Endodermal cell (in vitro differentiated cells): ENCODE data around the gene KCNH5. TPM values are rescaled to one million over a fixed set of nuclear protein-coding genes. Genes with fewer than 3 reads are reported as not detected.

Experiments used
- DNase-seq: peaks from one replicate; pipeline ENCODE4 v3.0.0-alpha.2; 2017
- H3K27ac ChIP-seq: 2 replicates; pipeline ENCODE4 v1.5.1; 2013; ENCODE audit warnings: mild to moderate bottlenecking, low read depth, low read length, moderate library complexity
- H3K27me3 ChIP-seq: 2 replicates; pipeline ENCODE4 v1.6.1; 2013; ENCODE audit warnings: mild to moderate bottlenecking, low read length, moderate library complexity; ENCODE audit not compliant: insufficient read depth, control insufficient read depth, poor library complexity, severe bottlenecking
- H3K36me3 ChIP-seq: 2 replicates; pipeline ENCODE4 v1.7.0; 2013; ENCODE audit warnings: mild to moderate bottlenecking, low read length, moderate library complexity; ENCODE audit not compliant: control insufficient read depth, insufficient read depth
- H3K4me1 ChIP-seq: one replicate; pipeline ENCODE4 v1.7.0; 2013; ENCODE audit warnings: low read length; ENCODE audit not compliant: control insufficient read depth, insufficient read depth
- H3K4me3 ChIP-seq: 2 replicates; pipeline ENCODE4 v1.5.1; 2013; ENCODE audit warnings: mild to moderate bottlenecking, low read length, moderate library complexity
- H3K9ac ChIP-seq: 2 replicates; pipeline ENCODE4 v1.6.1; 2013; ENCODE audit warnings: mild to moderate bottlenecking, low read length, moderate library complexity; ENCODE audit not compliant: poor library complexity, severe bottlenecking; ENCODE audit errors: extremely low read depth
- H3K9me3 ChIP-seq: 2 replicates; pipeline ENCODE4 v1.6.1; 2013; ENCODE audit warnings: mild to moderate bottlenecking, low read length, moderate library complexity; ENCODE audit not compliant: control insufficient read depth
- H3K27ac Mint-ChIP-seq: 2 replicates; pipeline ENCODE4 v1.8.0; 2020; ENCODE audit warnings: mixed read lengths
- H3K27me3 Mint-ChIP-seq: 2 replicates; pipeline ENCODE4 v1.8.0; 2021; ENCODE audit warnings: mild to moderate bottlenecking, mixed read lengths; ENCODE audit not compliant: insufficient read depth
- H3K36me3 Mint-ChIP-seq: 2 replicates; pipeline ENCODE4 v1.8.0; 2020; ENCODE audit warnings: low read depth, mixed read lengths
- H3K4me1 Mint-ChIP-seq: 2 replicates; pipeline ENCODE4 v1.8.0; 2020; ENCODE audit warnings: mixed read lengths
- H3K4me3 Mint-ChIP-seq: 2 replicates; pipeline ENCODE4 v1.8.0; 2020; ENCODE audit warnings: mild to moderate bottlenecking, moderate library complexity, mixed read lengths
- H3K9me3 Mint-ChIP-seq: 2 replicates; pipeline ENCODE4 v1.8.0; 2020; ENCODE audit warnings: mild to moderate bottlenecking, mixed read lengths
- WGBS, 2 experiments: methylation state at CpG; one replicate each; pipeline versions ENCODE4 v1.1.5 to v1.1.7; 2013; ENCODE audit warnings: missing lambda C conversion rate in 2 of 2, mixed read lengths in 1 of 2; ENCODE audit not compliant: insufficient coverage in 1 of 2, insufficient read length in 1 of 2; 5-methylcytosine and 5-hydroxymethylcytosine counted together
- total RNA-seq, 2 donors: library from RNA; stranded (reverse); fragmentation: NEBNext Ultra II Directional in 1 of 2; extraction: Animal tissue kit (Norgen Biotek cat#: 25700) in 1 of 2; gene quantifications; 2 replicates in 1 of 2; 3 replicates in 1 of 2; pipeline ENCODE4 v1.2.1, GENCODE V29; 2021
- TF ChIP-seq, protein P1 (sequence below): fragments of 200-600 bp; sonication (generic); conservative IDR thresholded peaks from 2 replicates; pipeline ENCODE4 v1.5.0; 2021; ENCODE audit warnings: antibody characterized with exemption, mild to moderate bottlenecking

Gene KCNH5
- total RNA-seq, 2 donors from 2014 or later, result 2.5 to 3.9 TPM

DNA sequence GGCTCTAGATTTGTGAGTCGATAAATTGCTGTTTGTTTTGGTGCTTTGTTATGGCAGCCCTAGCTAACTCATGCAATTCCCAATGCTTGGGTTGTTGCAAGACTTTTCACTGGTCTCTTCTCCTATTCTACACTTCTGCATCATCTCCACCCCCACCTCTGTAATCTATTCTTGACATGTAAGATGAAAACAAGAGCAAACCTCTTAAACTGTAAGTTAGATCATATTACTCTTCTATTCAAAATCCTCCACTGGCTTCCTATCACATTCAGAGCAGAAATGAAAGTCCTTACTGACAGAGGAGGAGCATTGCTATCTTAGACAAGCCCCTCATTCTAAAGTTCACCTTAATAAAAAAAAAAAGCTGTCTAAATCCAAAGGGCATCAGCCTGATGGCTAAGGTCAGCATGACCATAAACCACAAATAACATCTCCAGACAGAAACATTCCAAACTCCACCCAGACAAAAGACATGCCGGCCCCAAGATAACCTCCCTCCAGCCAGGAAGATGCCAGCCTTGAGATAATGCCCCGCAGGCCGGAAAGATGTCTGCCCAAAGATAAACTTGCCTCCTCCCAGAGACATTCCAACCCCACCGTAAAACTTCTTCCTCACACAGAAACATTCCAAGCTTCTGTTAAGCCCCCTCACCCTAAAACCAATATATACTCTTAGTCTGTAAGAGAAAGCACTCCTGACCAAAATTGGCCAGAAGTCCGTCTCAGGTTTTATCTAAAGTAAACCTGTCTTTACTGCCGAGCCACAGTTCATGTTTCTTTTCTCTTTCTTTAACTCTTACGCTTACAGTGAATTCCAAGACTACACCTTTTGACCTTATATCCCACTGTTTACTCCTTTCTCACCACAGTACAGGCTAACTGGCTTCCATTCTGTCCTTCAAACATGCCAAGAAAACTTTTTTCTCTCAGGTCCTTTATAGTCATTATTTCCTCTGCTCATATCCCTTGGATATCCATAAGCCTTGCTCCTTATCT is 308.9 kb downstream of the KCNH5 start:
- WGBS, 2 experiments, result 82 to 88% methylated on average over 3 to 8 of the region's 8 CpGs
- H3K27ac ChIP-seq, result no peak overlapping the region
- DNase-seq, result no peak
- Mint-ChIP-seq H3K27ac (no peak overlapping the region), H3K9me3 (peaks cover 16% of the 10 kb centered on the region), H3K4me1 (peaks cover 15% of the 10 kb centered on the region), H3K36me3 (peaks cover 13% of the 10 kb centered on the region), H3K27me3 (no peaks in the 10 kb centered on the region), H3K4me3 (no peak overlapping the region)
- H3K36me3 ChIP-seq, result no peaks in the 10 kb centered on the region
- TF ChIP-seq, protein P1, sequence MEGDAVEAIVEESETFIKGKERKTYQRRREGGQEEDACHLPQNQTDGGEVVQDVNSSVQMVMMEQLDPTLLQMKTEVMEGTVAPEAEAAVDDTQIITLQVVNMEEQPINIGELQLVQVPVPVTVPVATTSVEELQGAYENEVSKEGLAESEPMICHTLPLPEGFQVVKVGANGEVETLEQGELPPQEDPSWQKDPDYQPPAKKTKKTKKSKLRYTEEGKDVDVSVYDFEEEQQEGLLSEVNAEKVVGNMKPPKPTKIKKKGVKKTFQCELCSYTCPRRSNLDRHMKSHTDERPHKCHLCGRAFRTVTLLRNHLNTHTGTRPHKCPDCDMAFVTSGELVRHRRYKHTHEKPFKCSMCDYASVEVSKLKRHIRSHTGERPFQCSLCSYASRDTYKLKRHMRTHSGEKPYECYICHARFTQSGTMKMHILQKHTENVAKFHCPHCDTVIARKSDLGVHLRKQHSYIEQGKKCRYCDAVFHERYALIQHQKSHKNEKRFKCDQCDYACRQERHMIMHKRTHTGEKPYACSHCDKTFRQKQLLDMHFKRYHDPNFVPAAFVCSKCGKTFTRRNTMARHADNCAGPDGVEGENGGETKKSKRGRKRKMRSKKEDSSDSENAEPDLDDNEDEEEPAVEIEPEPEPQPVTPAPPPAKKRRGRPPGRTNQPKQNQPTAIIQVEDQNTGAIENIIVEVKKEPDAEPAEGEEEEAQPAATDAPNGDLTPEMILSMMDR, result no peak
- no peak overlapping the region for H3K9ac ChIP-seq
- no peaks in the 10 kb centered on the region for H3K27me3 ChIP-seq
- peak overlapping the region; percentile 69 for H3K4me3 ChIP-seq
- peaks cover 40% of the 10 kb centered on the region for H3K9me3 ChIP-seq
- peaks cover 3% of the 10 kb centered on the region for H3K4me1 ChIP-seq

DNA sequence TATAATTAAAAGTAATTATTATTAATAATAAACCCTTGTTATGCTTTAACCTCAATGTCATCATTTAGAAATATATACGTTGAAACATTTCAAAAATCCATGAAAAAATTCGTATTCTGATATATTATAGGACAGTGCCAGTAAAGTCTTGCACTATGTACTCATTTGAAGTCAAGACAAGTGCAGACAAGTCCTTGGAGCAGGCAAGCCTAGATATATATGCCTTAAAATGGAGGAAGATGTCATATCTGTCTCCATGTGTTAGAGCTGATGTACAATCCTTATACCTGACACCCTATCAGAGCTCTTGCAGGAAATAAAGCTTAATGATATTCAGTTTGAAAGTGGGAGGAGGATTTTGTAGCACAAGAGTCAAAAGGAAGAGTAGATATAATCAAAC is 310.4 kb downstream of the KCNH5 start:
- Mint-ChIP-seq H3K36me3 (peaks cover 13% of the 10 kb centered on the region), H3K4me3 (no peak overlapping the region), H3K27me3 (no peaks in the 10 kb centered on the region), H3K27ac (no peak overlapping the region), H3K4me1 (peaks cover 4% of the 10 kb centered on the region), H3K9me3 (peaks cover 16% of the 10 kb centered on the region)
- peak overlapping the region; percentile 32 for H3K4me3 ChIP-seq
- DNase-seq, result no peak
- H3K36me3 ChIP-seq, result no peaks in the 10 kb centered on the region
- no peak overlapping the region for H3K9ac ChIP-seq
- H3K9me3 ChIP-seq, result peaks cover 40% of the 10 kb centered on the region
- TF ChIP-seq, protein P1, result no peak
- H3K27ac ChIP-seq, result no peak overlapping the region
- H3K27me3 ChIP-seq, result no peaks in the 10 kb centered on the region
- H3K4me1 ChIP-seq, result no peaks in the 10 kb centered on the region
- WGBS, 2 experiments, result 95% methylated on average over 2 of the region's 2 CpGs; no CpG with 5 or more reads in 1 of the 2 experiments

DNA sequence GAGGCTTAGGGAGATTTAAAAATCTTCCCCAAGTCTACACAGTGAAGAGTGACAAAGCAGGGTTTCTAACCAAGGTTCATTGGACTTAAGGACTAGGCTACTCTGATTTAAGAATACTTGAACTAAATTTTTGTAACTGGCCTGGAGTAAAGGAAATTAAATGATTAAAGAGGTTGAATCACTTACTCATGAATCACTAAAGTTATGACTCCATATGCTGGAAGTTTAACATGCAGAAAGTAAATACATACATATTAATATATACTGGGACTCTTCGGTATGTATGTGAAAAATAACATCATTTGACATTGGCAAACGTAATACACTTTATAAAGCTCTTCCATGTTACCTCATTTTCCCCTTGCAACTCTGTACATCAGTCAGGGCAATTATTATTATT is 322.9 kb downstream of the KCNH5 start:
- Mint-ChIP-seq H3K9me3 (peaks cover 8% of the 10 kb centered on the region), H3K36me3 (peaks cover 4% of the 10 kb centered on the region), H3K27ac (no peak overlapping the region), H3K4me3 (no peak overlapping the region), H3K4me1 (peaks cover 2% of the 10 kb centered on the region), H3K27me3 (no peaks in the 10 kb centered on the region)
- no peak overlapping the region for H3K9ac ChIP-seq
- H3K4me3 ChIP-seq, result no peak overlapping the region
- no peak overlapping the region for H3K27ac ChIP-seq
- DNase-seq, result no peak
- TF ChIP-seq, protein P1, result no peak
- 91% methylated on average over 2 of the region's 2 CpGs; no CpG with 5 or more reads in 1 of the 2 experiments for WGBS, 2 experiments
- no peaks in the 10 kb centered on the region for H3K36me3 ChIP-seq
- H3K4me1 ChIP-seq, result no peaks in the 10 kb centered on the region
- H3K27me3 ChIP-seq, result no peaks in the 10 kb centered on the region
- no peaks in the 10 kb centered on the region for H3K9me3 ChIP-seq
